HG02884 (cell line): ENCODE results near the gene CLEC19A.

ENCODE experiments used
- ATAC-seq: cut with Tn5 transposase; IDR thresholded peaks from one replicate; pipeline ENCODE4 v1.9.1; 2021; ENCODE audit warnings: mild to moderate bottlenecking, moderate library complexity; ENCODE audit not compliant: unreplicated experiment

CLEC19A gene

DNA sequence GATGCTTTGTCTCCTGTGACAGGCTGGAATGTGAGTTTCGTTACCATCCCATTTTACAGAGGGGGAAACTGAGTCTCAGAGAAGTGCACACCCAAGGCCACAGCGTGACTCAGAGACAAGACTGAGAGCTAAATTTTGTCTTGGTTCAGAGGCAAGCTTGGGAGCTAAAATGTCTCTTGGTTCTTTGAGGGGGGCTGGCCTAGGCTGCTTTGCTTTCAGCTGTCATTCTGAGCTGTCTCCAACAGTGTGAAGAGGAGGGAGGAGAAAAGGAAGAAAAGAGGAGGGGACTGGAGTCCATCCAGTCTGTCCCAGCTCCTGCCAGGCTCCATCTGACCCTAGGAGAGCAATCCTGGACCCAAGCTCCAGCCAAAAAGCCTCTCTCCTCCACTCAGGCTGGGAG lies at the start of gene CLEC19A:
Gene CLEC19A, plus strand, starts transcription at position 301 of the 400 bp plus-strand sequence. CDS start 121 bp downstream, outside the sequence.
- ATAC-seq, result no peak

- no peak for ATAC-seq
Measured at GRCh38 chr16:19235886-19236285, 49.6 kb upstream of the CLEC19A start.

DNA sequence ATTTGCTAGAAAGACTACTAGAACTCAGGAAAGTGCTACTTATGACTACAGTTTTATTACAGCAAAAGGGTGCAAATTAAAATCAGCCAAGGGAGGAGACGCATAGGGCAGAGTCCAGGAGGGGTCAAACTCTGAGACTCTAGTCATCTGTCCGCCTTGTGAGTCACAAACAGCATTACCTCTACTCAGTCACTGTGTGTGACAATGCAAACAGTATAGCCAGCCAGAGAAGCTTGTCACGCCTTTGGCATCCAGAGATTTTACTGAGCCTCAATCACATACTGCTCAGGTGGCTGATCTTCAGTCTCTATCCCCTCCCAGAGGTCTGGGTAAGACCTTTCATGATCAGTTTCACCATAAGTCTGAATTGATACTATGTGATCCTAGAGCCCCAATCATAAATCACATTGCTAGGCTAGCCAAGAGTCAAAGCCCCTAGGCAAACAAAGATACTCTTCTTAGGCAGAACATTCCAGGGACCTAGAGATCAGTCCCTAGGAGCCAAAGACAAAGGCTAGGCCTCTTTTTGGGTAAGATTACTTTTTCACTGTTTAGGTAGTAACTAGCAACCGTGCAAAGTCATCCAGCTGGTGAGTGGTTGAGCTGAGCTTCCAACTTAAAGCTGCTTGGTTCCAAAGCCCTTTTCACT lies 48.8 kb upstream of the CLEC19A start:
- ATAC-seq, result no peak

GRCh38 chr16:19238406-19238805 lies 47.1 kb upstream of the CLEC19A start:
- ATAC-seq, result no peak

- ATAC-seq, result no peak
Measured at GRCh38 chr16:19239511-19240155, 45.9 kb upstream of the CLEC19A start.

GRCh38 chr16:19240494-19240893 lies 45.0 kb upstream of the CLEC19A start:
- ATAC-seq, result no peak

GRCh38 chr16:19241512-19241911 lies 44.0 kb upstream of the CLEC19A start:
- no peak for ATAC-seq

- ATAC-seq, result no peak
Measured at GRCh38 chr16:19242186-19242585, 43.3 kb upstream of the CLEC19A start.

DNA sequence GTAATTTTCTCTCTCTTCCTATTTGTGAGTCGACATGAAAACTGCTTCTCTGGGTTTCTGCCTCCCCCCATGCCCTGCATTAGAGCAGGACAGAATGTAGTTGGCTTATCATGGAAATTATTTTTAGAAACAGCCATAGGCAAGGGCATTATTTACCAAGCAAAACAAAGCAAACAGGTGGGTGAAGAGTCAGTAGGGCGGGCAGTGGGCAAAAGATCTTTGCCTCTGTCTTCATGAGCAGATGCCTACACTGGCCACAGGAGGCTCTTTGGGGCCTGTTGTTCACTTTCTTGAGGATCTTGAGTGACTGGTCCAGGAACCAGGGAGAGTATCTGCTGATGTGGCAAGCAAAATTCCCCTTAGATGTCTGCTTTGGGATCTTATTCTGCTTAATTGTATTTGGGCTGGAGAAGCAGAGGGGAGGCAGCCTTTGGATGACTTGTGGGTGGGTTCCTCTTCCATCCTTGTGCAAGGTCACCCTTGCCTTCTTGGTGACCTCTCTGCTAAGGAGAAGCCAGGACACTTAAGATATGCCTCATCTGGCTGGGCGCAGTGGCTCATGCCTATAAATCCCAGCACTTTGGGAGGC lies 42.5 kb upstream of the CLEC19A start:
- no peak for ATAC-seq

GRCh38 chr16:19245326-19245925 lies 40.1 kb upstream of the CLEC19A start:
- no peak for ATAC-seq

DNA sequence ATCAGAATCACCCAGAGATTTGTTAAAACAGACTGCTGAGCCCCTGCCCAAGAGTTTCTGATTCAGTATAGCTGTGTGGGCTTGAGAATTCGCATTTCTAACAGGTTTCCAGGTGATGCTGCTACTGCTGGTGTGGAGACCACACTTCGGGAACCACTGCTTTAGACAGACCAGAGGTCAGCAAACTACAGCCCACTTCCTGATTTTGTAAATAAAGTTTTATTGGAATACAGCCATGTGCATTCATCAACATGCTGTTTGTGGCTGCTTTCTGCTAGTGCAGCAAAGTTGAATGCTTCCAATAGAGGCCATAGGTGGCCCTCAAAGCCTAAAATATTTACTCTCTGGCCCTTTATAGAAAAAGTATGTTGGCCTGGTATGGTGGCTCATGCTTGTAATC lies 32.6 kb upstream of the CLEC19A start:
- ATAC-seq, result no peak

DNA sequence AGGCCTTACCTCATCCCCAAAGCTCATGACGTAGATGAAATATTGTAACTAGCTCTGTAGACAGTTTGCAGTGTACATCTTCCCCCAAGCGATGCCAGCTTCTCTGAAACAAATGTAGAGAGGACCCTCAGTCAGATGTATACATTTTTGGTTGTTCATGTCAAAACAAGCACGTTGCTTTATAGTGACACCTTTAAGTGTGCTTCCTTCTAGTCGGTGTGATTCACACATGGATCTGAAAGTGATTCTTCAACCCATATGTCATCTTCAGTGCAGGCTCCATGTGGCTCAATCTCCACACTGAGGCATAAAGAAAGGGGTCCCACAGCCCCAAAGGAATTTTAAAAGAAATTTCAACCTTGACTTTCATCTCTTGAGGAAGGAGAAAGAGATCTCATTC lies 30.9 kb upstream of the CLEC19A start:
- no peak for ATAC-seq

DNA sequence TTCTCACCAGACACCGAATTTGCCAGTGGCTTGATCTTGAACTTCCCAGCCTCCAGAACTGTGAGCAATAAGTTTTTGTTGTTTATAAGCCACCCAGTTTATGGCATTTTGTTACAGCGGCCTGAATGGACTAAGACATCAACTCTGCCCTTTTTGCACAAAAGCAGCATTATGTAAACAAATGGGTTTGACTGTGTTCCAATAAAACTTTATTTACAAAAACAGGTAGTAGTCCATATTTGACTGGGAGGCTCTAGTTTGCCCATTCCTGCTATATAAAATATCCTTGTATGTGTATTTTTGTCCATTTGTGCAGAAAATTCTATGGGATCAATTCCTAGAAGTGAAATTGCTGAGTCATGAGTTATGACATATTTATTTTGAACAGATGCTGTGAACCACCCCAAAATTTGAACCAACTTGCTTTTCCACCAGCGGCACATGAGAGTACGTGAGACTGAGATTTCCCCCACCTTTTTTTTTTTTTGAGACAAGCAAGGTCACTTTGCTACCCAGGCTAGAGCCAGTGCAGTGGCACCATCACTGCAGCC lies 21.3 kb upstream of the CLEC19A start:
- no peak for ATAC-seq

DNA sequence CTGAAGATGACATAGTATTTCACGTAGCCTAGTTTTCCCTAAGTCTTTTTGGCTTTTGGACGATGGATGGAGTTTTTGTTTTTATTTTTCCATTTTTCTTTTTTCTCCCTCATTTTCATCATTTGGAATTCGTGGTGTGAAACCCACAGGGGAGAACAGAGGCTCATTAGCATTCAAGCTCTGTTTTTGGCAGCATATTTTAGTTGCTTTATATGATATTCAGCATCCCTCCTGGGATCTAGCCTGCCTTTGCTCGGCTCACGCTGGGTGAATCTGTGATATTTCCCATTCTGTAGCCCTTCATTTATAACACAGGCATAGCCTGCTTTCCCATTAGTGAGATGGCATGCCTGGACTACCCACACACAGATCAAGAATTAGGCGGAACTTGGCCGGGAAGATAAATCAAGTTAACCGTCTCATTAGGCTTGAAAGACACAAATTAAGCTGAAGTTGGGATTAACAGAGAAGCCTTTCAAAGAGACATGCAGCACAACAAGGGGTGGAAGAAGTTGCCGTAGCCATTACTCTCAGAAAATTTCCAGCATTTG lies 20.1 kb upstream of the CLEC19A start:
- no peak for ATAC-seq

GRCh38 chr16:19266774-19267173 lies 18.8 kb upstream of the CLEC19A start:
- no peak for ATAC-seq

DNA sequence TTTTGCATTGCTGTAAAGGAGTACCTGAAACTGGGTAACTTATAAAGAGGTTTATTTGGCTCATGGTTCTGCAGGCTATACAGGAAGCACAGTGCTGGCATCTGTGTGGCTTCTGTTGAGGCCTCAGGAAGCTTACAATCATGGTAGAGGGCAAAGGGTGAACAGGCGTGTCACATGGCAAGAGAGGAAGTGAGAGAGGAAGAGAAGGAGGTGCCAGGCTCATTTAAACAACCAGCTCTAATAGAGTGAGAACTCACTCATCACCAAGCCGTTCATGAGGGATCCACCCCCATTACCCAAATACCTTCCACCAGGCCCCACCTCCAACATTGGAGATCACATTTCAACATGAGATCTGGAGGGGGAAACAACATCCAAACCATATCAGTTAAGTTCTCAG lies 16.4 kb upstream of the CLEC19A start:
- no peak for ATAC-seq

GRCh38 chr16:19274165-19274797 lies 11.2 kb upstream of the CLEC19A start:
- ATAC-seq, result no peak

GRCh38 chr16:19278403-19278802 lies 7.1 kb upstream of the CLEC19A start:
- ATAC-seq, result no peak

DNA sequence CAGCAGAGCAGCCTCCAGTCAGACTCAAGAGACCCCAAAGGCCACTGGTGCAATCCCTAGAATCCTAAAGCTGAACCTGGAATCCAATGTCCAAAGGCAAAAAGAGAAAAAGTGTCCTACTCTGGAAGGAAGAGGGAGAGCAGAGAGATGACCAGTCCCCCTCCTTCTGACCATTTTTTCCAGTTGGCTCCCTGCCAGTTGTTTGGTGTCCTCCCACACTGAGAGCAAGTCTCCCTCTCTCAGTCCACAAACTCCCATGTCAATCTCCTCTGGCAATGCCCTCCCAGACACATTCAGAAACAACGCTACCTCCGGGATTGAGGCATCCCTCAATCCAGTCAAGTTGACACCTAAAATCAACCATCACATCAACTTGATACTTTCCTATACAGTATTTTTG lies 4.3 kb upstream of the CLEC19A start:
- no peak for ATAC-seq

DNA sequence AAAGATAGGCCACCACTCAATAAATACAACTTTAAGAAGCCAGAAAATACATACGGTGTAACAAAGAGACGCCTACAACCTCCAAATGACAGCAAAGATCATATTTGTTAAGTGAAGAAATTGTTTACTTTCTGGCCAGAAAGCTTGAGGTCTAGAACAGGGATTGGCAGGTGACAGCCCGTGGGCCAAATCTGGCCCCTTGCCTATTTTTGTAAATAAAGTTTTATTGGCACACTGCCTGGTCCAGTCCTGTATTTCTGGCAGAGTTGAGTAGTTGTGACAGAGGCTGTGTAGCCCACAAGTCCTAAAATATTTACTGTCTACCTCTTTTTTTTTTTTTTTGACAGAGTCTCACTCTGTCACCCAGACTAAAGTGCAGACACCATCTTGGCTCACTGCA lies 3.4 kb upstream of the CLEC19A start:
- ATAC-seq, result no peak

- no peak for ATAC-seq
Measured at GRCh38 chr16:19283637-19284036, 1.9 kb upstream of the CLEC19A start.
